MM.1S (cell line): ENCODE results near the gene TMEM106C.

ENCODE experiments used
- DNase-seq: peaks from one replicate; pipeline ENCODE4 v3.0.0-alpha.2; 2015
- H2AFZ ChIP-seq: fragments of 300-600 bp; sonication (generic); 2 replicates; pipeline ENCODE4 v1.6.0; 2016; ENCODE audit warnings: antibody characterized with exemption, low read length
- H3F3A ChIP-seq: fragments of 300-600 bp; sonication (generic); 2 replicates; pipeline ENCODE4 v1.6.1; 2016; ENCODE audit warnings: mild to moderate bottlenecking, antibody characterized with exemption, low read length, moderate library complexity, mixed read lengths; ENCODE audit not compliant: insufficient read depth
- H3K27ac ChIP-seq: fragments of 300-600 bp; sonication (generic); 2 replicates; pipeline ENCODE4 v1.5.1; 2016; ENCODE audit warnings: mild to moderate bottlenecking, low read length
- H3K27me3 ChIP-seq: fragments of 300-600 bp; sonication (generic); replicated peaks from 2 replicates; pipeline ENCODE4 v1.6.0; 2016; ENCODE audit warnings: low read length; ENCODE audit not compliant: insufficient read depth
- H3K36me3 ChIP-seq: fragments of 300-600 bp; sonication (generic); replicated peaks from 2 replicates; pipeline ENCODE4 v1.6.1; 2016; ENCODE audit warnings: mild to moderate bottlenecking, low read length, mixed read lengths; ENCODE audit not compliant: insufficient read depth
- H3K4me1 ChIP-seq: fragments of 300-600 bp; sonication (generic); 2 replicates; pipeline ENCODE4 v1.6.1; 2016; ENCODE audit warnings: low read length, mixed read lengths
- H3K4me2 ChIP-seq: fragments of 300-600 bp; sonication (generic); 2 replicates; pipeline ENCODE4 v1.6.0; 2016; ENCODE audit warnings: low read depth, low read length
- H3K4me3 ChIP-seq: fragments of 300-600 bp; sonication (generic); 2 replicates; pipeline ENCODE4 v1.5.1; 2016; ENCODE audit warnings: low read length, mixed read lengths
- H3K79me2 ChIP-seq: fragments of 300-600 bp; sonication (generic); 2 replicates; pipeline ENCODE4 v1.6.1; 2016; ENCODE audit warnings: mixed run types, low read length, mixed read lengths
- H3K9ac ChIP-seq: fragments of 300-600 bp; sonication (generic); 2 replicates; pipeline ENCODE4 v1.6.1; 2016; ENCODE audit warnings: low read length, mixed read lengths
- H3K9me2 ChIP-seq: fragments of 300-600 bp; sonication (generic); replicated peaks from 2 replicates; pipeline ENCODE4 v1.6.1; 2016; ENCODE audit warnings: mild to moderate bottlenecking, low read length, mixed read lengths; ENCODE audit not compliant: insufficient read depth
- H3K9me3 ChIP-seq: fragments of 300-600 bp; sonication (generic); replicated peaks from 2 replicates; pipeline ENCODE4 v1.6.1; 2016; ENCODE audit warnings: mild to moderate bottlenecking, low read length, mixed read lengths; ENCODE audit not compliant: insufficient read depth
- H4K20me1 ChIP-seq: fragments of 300-600 bp; sonication (generic); 2 replicates; pipeline ENCODE4 v1.6.1; 2016; ENCODE audit warnings: mild to moderate bottlenecking, low read length, moderate library complexity, mixed read lengths; ENCODE audit not compliant: insufficient read depth
- EZH2 ChIP-seq: fragments of 300-600 bp; sonication (generic); optimal IDR thresholded peaks from 2 replicates; pipeline ENCODE3; 2017; ENCODE audit warnings: low read depth, mild to moderate bottlenecking, antibody characterized with exemption, low read length, mixed read lengths
- EZH2phosphoT487 ChIP-seq: fragments of 300-600 bp; sonication (generic); IDR thresholded peaks from 2 replicates; pipeline ENCODE4 v1.6.1; 2018; ENCODE audit warnings: antibody characterized with exemption, low read length
- TF ChIP-seq, protein P1 (sequence below): fragments of 300-600 bp; sonication (generic); IDR thresholded peaks from 2 replicates; pipeline ENCODE4 v1.5.1; 2016; ENCODE audit warnings: antibody characterized with exemption, low read length, mixed read lengths

TMEM106C gene

DNA sequence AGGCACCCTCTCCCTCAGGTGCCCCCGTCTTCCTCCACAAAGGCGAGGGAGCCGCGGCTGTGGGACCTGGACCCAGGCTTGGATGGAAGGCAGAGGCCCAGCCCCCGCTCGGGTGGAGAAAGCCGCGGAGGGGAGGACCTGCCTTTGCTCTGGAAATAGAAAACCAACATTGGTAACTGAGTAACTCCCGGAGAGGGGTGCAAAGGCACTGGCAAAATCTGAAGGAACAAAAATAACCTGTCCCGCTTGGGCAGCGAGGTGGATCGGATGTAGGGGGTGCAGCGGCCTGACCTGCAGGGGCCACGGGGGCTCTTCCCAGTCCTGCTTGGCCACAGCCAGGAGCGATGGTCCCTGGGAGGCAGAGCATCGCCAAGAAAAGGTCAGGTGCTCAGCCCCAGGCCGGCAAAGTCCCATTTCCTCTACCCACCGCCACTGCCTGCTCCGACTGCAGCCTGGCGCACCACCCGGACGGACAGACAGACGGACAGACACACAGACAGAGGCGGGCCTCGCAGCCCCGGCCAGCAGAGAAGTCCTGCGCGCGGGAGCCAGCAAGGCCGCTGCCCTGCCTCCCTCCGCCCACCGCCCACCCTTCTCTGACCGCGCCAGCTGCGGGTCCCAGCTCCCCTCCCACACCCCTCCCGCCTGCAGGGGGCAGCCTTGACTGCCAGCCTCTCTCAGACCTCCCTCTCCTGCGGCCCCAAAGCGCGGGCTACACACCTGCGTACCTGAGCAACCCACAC, 21.4 kb upstream of the TMEM106C start:
- Histone ChIP-seq H3K9me3 (no peaks in the 10 kb centered on the region), H3K36me3 (no peaks in the 10 kb centered on the region), H2AFZ (no peak overlapping the region), H3K79me2 (no peaks in the 10 kb centered on the region), H3K4me1 (no peaks in the 10 kb centered on the region), H3K27ac (no peak overlapping the region), H3K9me2 (no peaks in the 10 kb centered on the region), H3K9ac (no peak overlapping the region), H3K27me3 (no peaks in the 10 kb centered on the region), H3F3A (no peaks in the 10 kb centered on the region), H3K4me3 (no peak overlapping the region), H4K20me1 (no peaks in the 10 kb centered on the region), H3K4me2 (no peak overlapping the region)
- DNase-seq = no peak
- TF ChIP-seq, protein P1, sequence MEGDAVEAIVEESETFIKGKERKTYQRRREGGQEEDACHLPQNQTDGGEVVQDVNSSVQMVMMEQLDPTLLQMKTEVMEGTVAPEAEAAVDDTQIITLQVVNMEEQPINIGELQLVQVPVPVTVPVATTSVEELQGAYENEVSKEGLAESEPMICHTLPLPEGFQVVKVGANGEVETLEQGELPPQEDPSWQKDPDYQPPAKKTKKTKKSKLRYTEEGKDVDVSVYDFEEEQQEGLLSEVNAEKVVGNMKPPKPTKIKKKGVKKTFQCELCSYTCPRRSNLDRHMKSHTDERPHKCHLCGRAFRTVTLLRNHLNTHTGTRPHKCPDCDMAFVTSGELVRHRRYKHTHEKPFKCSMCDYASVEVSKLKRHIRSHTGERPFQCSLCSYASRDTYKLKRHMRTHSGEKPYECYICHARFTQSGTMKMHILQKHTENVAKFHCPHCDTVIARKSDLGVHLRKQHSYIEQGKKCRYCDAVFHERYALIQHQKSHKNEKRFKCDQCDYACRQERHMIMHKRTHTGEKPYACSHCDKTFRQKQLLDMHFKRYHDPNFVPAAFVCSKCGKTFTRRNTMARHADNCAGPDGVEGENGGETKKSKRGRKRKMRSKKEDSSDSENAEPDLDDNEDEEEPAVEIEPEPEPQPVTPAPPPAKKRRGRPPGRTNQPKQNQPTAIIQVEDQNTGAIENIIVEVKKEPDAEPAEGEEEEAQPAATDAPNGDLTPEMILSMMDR = no peak
- TF ChIP-seq EZH2phosphoT487 = no peak
- TF ChIP-seq EZH2 = no peak

DNA sequence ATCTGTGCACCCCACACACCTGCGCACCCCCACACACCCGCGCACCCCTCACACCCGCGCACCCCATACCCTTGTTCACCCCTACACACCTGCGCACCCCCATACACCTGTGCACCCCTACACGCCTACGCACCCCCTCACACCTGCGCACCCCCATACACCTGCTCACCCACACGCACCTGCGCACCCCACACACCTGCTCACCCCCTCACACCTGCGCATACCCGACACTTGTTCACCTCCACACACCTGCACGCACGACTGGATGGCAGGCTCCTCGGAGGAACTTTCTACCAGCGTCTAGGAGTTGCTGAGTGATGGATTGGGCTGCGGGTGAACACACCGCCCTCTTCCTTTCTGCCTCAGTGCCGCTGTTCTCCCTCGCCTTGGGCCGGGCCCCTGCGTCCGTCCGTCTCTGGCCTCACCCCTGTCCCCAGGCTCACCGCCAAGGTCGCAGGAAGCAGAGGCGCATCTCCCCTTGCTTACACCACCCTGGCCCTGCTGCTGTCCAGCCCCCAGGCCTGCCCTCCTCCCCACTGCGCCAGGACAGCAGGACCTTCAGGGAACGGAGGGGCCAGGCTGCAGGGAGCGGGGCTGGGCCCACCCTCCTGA, 20.7 kb upstream of the TMEM106C start:
- no peaks in the 10 kb centered on the region for H3K27me3 ChIP-seq
- DNase-seq = no peak
- H3K4me1 ChIP-seq = no peaks in the 10 kb centered on the region
- TF ChIP-seq, protein P1 = no peak
- TF ChIP-seq EZH2phosphoT487 (no peak), EZH2 (no peak)
- H3K4me2 ChIP-seq = no peak overlapping the region
- no peak overlapping the region for H3K4me3 ChIP-seq
- H3K79me2 ChIP-seq = no peaks in the 10 kb centered on the region
- H4K20me1 ChIP-seq = no peaks in the 10 kb centered on the region
- H3K36me3 ChIP-seq = no peaks in the 10 kb centered on the region
- H3K9me2 ChIP-seq = no peaks in the 10 kb centered on the region
- no peaks in the 10 kb centered on the region for H3K9me3 ChIP-seq
- no peak overlapping the region for H3K27ac ChIP-seq
- H3F3A ChIP-seq = no peaks in the 10 kb centered on the region
- H3K9ac ChIP-seq = no peak overlapping the region
- no peak overlapping the region for H2AFZ ChIP-seq

DNA sequence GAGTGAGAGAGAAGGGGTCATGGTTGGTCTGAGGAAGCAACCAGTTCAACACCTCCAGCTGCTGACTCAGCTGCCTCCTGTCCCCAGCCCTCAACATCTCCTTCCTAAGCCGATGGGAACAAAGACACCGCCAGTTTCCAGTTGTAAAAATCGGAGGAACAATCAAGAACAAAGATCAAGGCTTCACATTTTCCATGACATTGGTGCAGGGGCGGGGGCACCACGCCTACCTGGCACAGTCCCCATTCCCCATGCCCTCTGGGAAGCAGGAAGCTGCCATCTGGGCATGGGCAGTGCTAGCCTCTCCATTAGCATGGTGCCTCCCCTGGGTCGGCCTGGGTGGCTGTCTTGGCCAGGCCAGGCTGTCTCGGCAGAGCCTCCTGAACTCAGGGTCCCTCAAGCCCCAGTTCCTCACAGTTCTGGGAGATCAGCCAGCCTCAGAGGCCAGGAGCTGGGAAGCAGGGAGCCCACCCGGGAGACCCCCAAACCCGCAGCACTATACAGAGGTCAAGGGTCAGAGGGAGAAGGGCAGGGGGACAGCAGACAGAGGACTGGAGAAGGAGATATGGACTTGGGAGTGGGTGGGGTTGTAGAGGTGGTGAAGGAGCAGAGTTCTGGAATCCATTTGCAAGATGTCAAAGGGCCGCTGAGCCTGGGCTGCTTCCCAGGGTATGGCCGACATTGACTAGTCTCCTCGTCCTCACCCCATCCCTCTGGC, 19.6 kb upstream of the TMEM106C start:
- Histone ChIP-seq H3F3A (no peaks in the 10 kb centered on the region), H3K9me3 (no peaks in the 10 kb centered on the region), H2AFZ (no peak overlapping the region), H3K9ac (no peak overlapping the region), H3K4me3 (no peak overlapping the region), H3K27ac (no peak overlapping the region), H3K79me2 (no peaks in the 10 kb centered on the region), H3K36me3 (no peaks in the 10 kb centered on the region), H4K20me1 (no peaks in the 10 kb centered on the region), H3K9me2 (no peaks in the 10 kb centered on the region), H3K4me1 (no peaks in the 10 kb centered on the region), H3K4me2 (no peak overlapping the region), H3K27me3 (no peaks in the 10 kb centered on the region)
- DNase-seq = no peak
- TF ChIP-seq EZH2 = no peak
- TF ChIP-seq, protein P1 = no peak
- TF ChIP-seq EZH2phosphoT487 = no peak
